Activated CD8-positive, alpha-beta memory T cell treated with anti-CD3 and anti-CD28 coated beads, Interleukin-2, amount 50 U/mL, for 4 hours (primary cell): ENCODE data around the gene HPSE2.
"Not testable (repeated sequence)": the region's sequence is repeated elsewhere in the genome, so short reads cannot be mapped to it uniquely, and the experiment has no call there.

Experiments
- DNase-seq: peaks from one replicate; pipeline ENCODE4 v3.0.0-alpha.2; 2020

Gene HPSE2

GRCh38 chr10:98916526-98917125, 319.0 kb downstream of the HPSE2 start:
- DNase-seq = no peak

GRCh38 chr10:98915911-98916310, 319.7 kb downstream of the HPSE2 start:
- DNase-seq = no peak

- no peak for DNase-seq
These were observed 325.1 kb downstream of the HPSE2 start for GRCh38 chr10:98910546-98910945.

- DNase-seq = no peak
These were observed 325.6 kb downstream of the HPSE2 start for GRCh38 chr10:98910048-98910447.

- no peak for DNase-seq
These were observed 326.8 kb downstream of the HPSE2 start for GRCh38 chr10:98908868-98909267.

- DNase-seq = not testable (repeated sequence)
These were observed 327.4 kb downstream of the HPSE2 start for GRCh38 chr10:98908247-98908646.

- no peak for DNase-seq
These were observed 334.1 kb downstream of the HPSE2 start for GRCh38 chr10:98901441-98902110.

- DNase-seq = no peak
These were observed 336.6 kb downstream of the HPSE2 start for GRCh38 chr10:98899018-98899417.

- DNase-seq = no peak
These were observed 343.1 kb downstream of the HPSE2 start for GRCh38 chr10:98892523-98892922.

GRCh38 chr10:98886686-98887085, 349.0 kb downstream of the HPSE2 start:
- DNase-seq = no peak

GRCh38 chr10:98885378-98885777, 350.3 kb downstream of the HPSE2 start:
- no peak for DNase-seq

- DNase-seq = no peak
These were observed 353.9 kb downstream of the HPSE2 start for GRCh38 chr10:98881789-98882188.

GRCh38 chr10:98880971-98881370, 354.7 kb downstream of the HPSE2 start:
- no peak for DNase-seq

GRCh38 chr10:98878921-98879320, 356.7 kb downstream of the HPSE2 start:
- no peak for DNase-seq

- DNase-seq = no peak
These were observed 357.2 kb downstream of the HPSE2 start for GRCh38 chr10:98878418-98878817.

GRCh38 chr10:98861962-98862361, 373.7 kb downstream of the HPSE2 start:
- no peak for DNase-seq

- no peak for DNase-seq
These were observed 377.1 kb downstream of the HPSE2 start for GRCh38 chr10:98858525-98858924.

- DNase-seq = no peak
These were observed 380.1 kb downstream of the HPSE2 start for GRCh38 chr10:98855403-98856189.

- DNase-seq = no peak
These were observed 383.0 kb downstream of the HPSE2 start for GRCh38 chr10:98852686-98853085.

- no peak for DNase-seq
These were observed 387.3 kb downstream of the HPSE2 start for GRCh38 chr10:98848361-98848760.

GRCh38 chr10:98846787-98847186, 388.9 kb downstream of the HPSE2 start:
- no peak for DNase-seq

GRCh38 chr10:98833542-98833941, 402.1 kb downstream of the HPSE2 start:
- no peak for DNase-seq

- DNase-seq = no peak
These were observed 402.9 kb downstream of the HPSE2 start for GRCh38 chr10:98832738-98833137.

- no peak for DNase-seq
These were observed 403.5 kb downstream of the HPSE2 start for GRCh38 chr10:98832196-98832595.
